HEK293 (cell line): ENCODE data around the gene KCNC4.

Experiments
- CTCF ChIA-PET: fragments of 350-600 bp; formaldehyde crosslinking; extraction: SDS; loops from one replicate; lab custom pipeline; 2021; ENCODE audit warnings: antibody characterized with exemption; lab: Yijun Ruan, JAX
- POLR2A ChIA-PET: fragments of 300-600 bp; formaldehyde crosslinking; extraction: SDS; loops from one replicate; lab custom pipeline; 2020; ENCODE audit warnings: antibody characterized with exemption, inconsistent platforms; lab: Yijun Ruan, JAX
- H3K27ac ChIP-seq: fragments of 200-500 bp; sonication (Bioruptor generic); 2 replicates; pipeline ENCODE4 v1.5.1; 2014; ENCODE audit warnings: low read depth, low read length, control low read depth, inconsistent platforms; ENCODE audit errors: extremely low read depth
- H3K36me3 ChIP-seq, 2 experiments: fragments of 200-500 bp in 1 of 2; sonication (Bioruptor generic) in 1 of 2; 1 replicate in 1 of 2; 2 replicates in 1 of 2; pipeline ENCODE4 v1.5.1; 2014 to 2017; ENCODE audit warnings: inconsistent platforms in 2 of 2, low read length in 2 of 2; ENCODE audit not compliant: control insufficient read depth in 2 of 2, insufficient read depth in 1 of 2
- H3K4me1 ChIP-seq: fragments of 200-500 bp; sonication (Bioruptor generic); 2 replicates; pipeline ENCODE4 v1.5.1; 2014; ENCODE audit warnings: mild to moderate bottlenecking, low read length, inconsistent platforms; ENCODE audit not compliant: control insufficient read depth, insufficient read depth
- H3K4me3 ChIP-seq: 2 replicates; pipeline ENCODE4 v1.5.1; 2011; ENCODE audit warnings: low read depth, mild to moderate bottlenecking, control low read depth, low read length, moderate library complexity
- H3K9me3 ChIP-seq: fragments of 200-500 bp; sonication (Bioruptor generic); 2 replicates; pipeline ENCODE4 v1.5.1; 2014; ENCODE audit warnings: low read depth, low read length, inconsistent platforms; ENCODE audit not compliant: control insufficient read depth, insufficient read depth
- GLIS2 ChIP-seq: fragments of 450-650 bp; formaldehyde crosslinking; IDR thresholded peaks from 2 replicates; pipeline ENCODE4 v1.5.1; 2016; ENCODE audit warnings: missing biosample characterization, missing genetic modification characterization
- PATZ1 ChIP-seq: fragments of 450-650 bp; formaldehyde crosslinking; IDR thresholded peaks from 2 replicates; pipeline ENCODE4 v1.5.1; 2016; ENCODE audit warnings: missing biosample characterization, missing genetic modification characterization
- PBX3 ChIP-seq: sonication (generic); formaldehyde crosslinking; IDR thresholded peaks from 2 replicates; pipeline ENCODE4 v1.8.1; 2022; ENCODE audit warnings: mild to moderate bottlenecking, moderate library complexity, missing genetic modification reagents
- WT1 ChIP-seq: fragments of 450-650 bp; formaldehyde crosslinking; IDR thresholded peaks from 2 replicates; pipeline ENCODE4 v1.5.1; 2016; ENCODE audit warnings: missing biosample characterization, missing genetic modification characterization
- ZBTB21 ChIP-seq: fragments of 450-650 bp; formaldehyde crosslinking; IDR thresholded peaks from 2 replicates; pipeline ENCODE4 v1.5.1; 2017; ENCODE audit warnings: missing biosample characterization, missing genetic modification characterization
- ZBTB48 ChIP-seq: fragments of 450-650 bp; formaldehyde crosslinking; IDR thresholded peaks from 2 replicates; pipeline ENCODE4 v1.5.1; 2016; ENCODE audit warnings: missing biosample characterization, missing genetic modification characterization
- ZFP69B ChIP-seq: fragments of 450-650 bp; formaldehyde crosslinking; IDR thresholded peaks from 2 replicates; pipeline ENCODE4 v1.5.1; 2016; ENCODE audit warnings: missing biosample characterization, missing genetic modification characterization
- ZNF133 ChIP-seq: fragments of 450-650 bp; formaldehyde crosslinking; IDR thresholded peaks from 2 replicates; pipeline ENCODE4 v1.5.1; 2016; ENCODE audit warnings: missing biosample characterization, missing genetic modification characterization
- ZNF140 ChIP-seq: fragments of 450-650 bp; formaldehyde crosslinking; IDR thresholded peaks from 2 replicates; pipeline ENCODE4 v1.5.1; 2016; ENCODE audit warnings: missing biosample characterization, missing genetic modification characterization
- ZNF148 ChIP-seq: fragments of 450-650 bp; formaldehyde crosslinking; IDR thresholded peaks from 2 replicates; pipeline ENCODE4 v1.5.0; 2017; ENCODE audit warnings: missing biosample characterization, missing genetic modification characterization, borderline replicate concordance
- ZNF23 ChIP-seq: fragments of 450-650 bp; formaldehyde crosslinking; IDR thresholded peaks from 2 replicates; pipeline ENCODE4 v1.5.1; 2016; ENCODE audit warnings: missing biosample characterization, missing genetic modification characterization, borderline replicate concordance
- ZNF324 ChIP-seq: fragments of 450-650 bp; formaldehyde crosslinking; IDR thresholded peaks from 2 replicates; pipeline ENCODE4 v1.5.1; 2016; ENCODE audit warnings: missing biosample characterization, missing genetic modification characterization
- ZNF341 ChIP-seq: fragments of 450-650 bp; formaldehyde crosslinking; IDR thresholded peaks from 2 replicates; pipeline ENCODE4; 2016; ENCODE audit warnings: low read depth, missing biosample characterization, missing genetic modification characterization
- ZNF354C ChIP-seq: fragments of 450-650 bp; formaldehyde crosslinking; IDR thresholded peaks from 2 replicates; pipeline ENCODE4 v1.5.1; 2016; ENCODE audit warnings: missing biosample characterization, missing genetic modification characterization, low read depth, borderline replicate concordance
- ZNF362 ChIP-seq: fragments of 450-650 bp; formaldehyde crosslinking; IDR thresholded peaks from 2 replicates; pipeline ENCODE4 v1.5.1; 2016; ENCODE audit warnings: missing biosample characterization, missing genetic modification characterization
- ZNF600 ChIP-seq: fragments of 450-650 bp; formaldehyde crosslinking; IDR thresholded peaks from 2 replicates; pipeline ENCODE4 v1.5.1; 2016; ENCODE audit warnings: missing biosample characterization, missing genetic modification characterization
- ZNF626 ChIP-seq: fragments of 450-650 bp; sonication (Bioruptor Pico); formaldehyde crosslinking; IDR thresholded peaks from 2 replicates; pipeline ENCODE4 v1.5.1; 2018; ENCODE audit warnings: missing biosample characterization, missing genetic modification characterization, inconsistent platforms
- ZNF660 ChIP-seq: fragments of 450-650 bp; IDR thresholded peaks from 2 replicates; pipeline ENCODE4 v1.5.1; 2018; ENCODE audit warnings: missing biosample characterization, mild to moderate bottlenecking, missing genetic modification characterization

The KCNC4 gene

GRCh38 chr1:110160538-110161100 is 49.5 kb upstream of the KCNC4 start:
- ChIA-PET POLR2A (no interaction called here), CTCF (interaction anchor here (0.6 kb wide), 1 partner anchor 39 kb away, joined by 3 read pairs; no protein-coding TSS in a partner anchor)
- no peak overlapping the region for H3K27ac ChIP-seq
- H3K4me3 ChIP-seq = no peak overlapping the region
- H3K9me3 ChIP-seq = no peaks in the 10 kb centered on the region
- no peaks in the 10 kb centered on the region for H3K4me1 ChIP-seq
- TF ChIP-seq ZFP69B (tag by site-specific recombination) = no peak
- TF ChIP-seq ZBTB21 (tag by site-specific recombination) = no peak
- TF ChIP-seq ZNF148 = no peak
- TF ChIP-seq WT1 (tag by site-specific recombination) = no peak
- no peak for TF ChIP-seq ZBTB48 (tag by site-specific recombination)
- no peaks in the 10 kb centered on the region for H3K36me3 ChIP-seq

GRCh38 chr1:110161165-110161564 is 48.9 kb upstream of the KCNC4 start:
- H3K27ac ChIP-seq = no peak overlapping the region
- no peak overlapping the region for H3K4me3 ChIP-seq
- peak; percentile 95 for TF ChIP-seq ZNF133 (tag by site-specific recombination)
- TF ChIP-seq ZNF23 (tag by site-specific recombination) = no peak
- ChIA-PET CTCF (interaction anchor here (0.6 to 1.3 kb wide), 2 partner anchors 15 to 38 kb away, joined by 3 read pairs; no protein-coding TSS in a partner anchor), POLR2A (no interaction called here)
- H3K36me3 ChIP-seq = no peaks in the 10 kb centered on the region
- no peaks in the 10 kb centered on the region for H3K9me3 ChIP-seq
- no peaks in the 10 kb centered on the region for H3K4me1 ChIP-seq

- H3K36me3 ChIP-seq = no peaks in the 10 kb centered on the region
- CTCF ChIA-PET = interaction anchor here (0.6 to 1.3 kb wide), 4 partner anchors 15 to 459 kb away, joined by 3 to 4 read pairs (median 3); no protein-coding TSS in a partner anchor
- POLR2A ChIA-PET = no interaction called here
- H3K9me3 ChIP-seq = no peaks in the 10 kb centered on the region
- no peaks in the 10 kb centered on the region for H3K4me1 ChIP-seq
- no peak overlapping the region for H3K27ac ChIP-seq
- TF ChIP-seq ZNF362 (tag by site-specific recombination) = no peak
- TF ChIP-seq ZNF600 (tag by site-specific recombination) = no peak
- no peak for TF ChIP-seq PBX3 (CRISPR knock-in tag)
- no peak for TF ChIP-seq ZNF660 (tag by site-specific recombination)
- TF ChIP-seq ZNF140 (tag by site-specific recombination) = no peak
- TF ChIP-seq ZNF354C = no peak
- TF ChIP-seq GLIS2 = no peak
- TF ChIP-seq ZNF341 (tag by site-specific recombination) = no peak
- TF ChIP-seq ZNF324 (tag by site-specific recombination) = no peak
- no peak for TF ChIP-seq ZNF626 (tag by site-specific recombination)
- no peak for TF ChIP-seq PATZ1
- no peak overlapping the region for H3K4me3 ChIP-seq
These were observed 48.3 kb upstream of the KCNC4 start for GRCh38 chr1:110161849-110162248.
